Measurements from ENCODE around the gene RABGAP1.
"Not testable (repeated sequence)": the region's sequence is repeated elsewhere in the genome, so short reads cannot be mapped to it uniquely, and the experiment has no call there.

DNA sequence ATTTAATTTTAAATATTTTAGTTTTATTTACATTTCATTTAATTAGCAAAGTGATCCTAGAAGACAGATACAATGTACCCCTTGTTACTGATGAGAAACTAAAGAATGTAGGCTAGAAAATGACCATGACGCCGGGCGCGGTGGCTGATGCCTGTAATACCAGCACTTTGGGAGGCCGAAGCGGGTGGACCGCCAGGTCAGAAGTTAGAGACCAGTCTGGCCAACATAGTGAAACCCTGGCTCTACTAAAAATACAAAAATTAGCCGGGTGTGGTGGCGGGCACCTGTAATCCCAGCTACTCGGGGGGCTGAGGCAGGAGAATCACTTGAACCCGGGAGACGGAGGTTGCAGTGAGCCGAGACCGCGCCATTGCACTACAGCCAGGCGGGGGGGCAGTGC is 34.7 kb upstream of the RABGAP1 start:
- TF ChIP-seq, protein P1, sequence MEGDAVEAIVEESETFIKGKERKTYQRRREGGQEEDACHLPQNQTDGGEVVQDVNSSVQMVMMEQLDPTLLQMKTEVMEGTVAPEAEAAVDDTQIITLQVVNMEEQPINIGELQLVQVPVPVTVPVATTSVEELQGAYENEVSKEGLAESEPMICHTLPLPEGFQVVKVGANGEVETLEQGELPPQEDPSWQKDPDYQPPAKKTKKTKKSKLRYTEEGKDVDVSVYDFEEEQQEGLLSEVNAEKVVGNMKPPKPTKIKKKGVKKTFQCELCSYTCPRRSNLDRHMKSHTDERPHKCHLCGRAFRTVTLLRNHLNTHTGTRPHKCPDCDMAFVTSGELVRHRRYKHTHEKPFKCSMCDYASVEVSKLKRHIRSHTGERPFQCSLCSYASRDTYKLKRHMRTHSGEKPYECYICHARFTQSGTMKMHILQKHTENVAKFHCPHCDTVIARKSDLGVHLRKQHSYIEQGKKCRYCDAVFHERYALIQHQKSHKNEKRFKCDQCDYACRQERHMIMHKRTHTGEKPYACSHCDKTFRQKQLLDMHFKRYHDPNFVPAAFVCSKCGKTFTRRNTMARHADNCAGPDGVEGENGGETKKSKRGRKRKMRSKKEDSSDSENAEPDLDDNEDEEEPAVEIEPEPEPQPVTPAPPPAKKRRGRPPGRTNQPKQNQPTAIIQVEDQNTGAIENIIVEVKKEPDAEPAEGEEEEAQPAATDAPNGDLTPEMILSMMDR (IDR thresholded peaks at IDR 0.05), result not testable (repeated sequence)
- not testable (repeated sequence) for TF ChIP-seq POLR2A (IDR thresholded peaks at IDR 0.05)

Data from testis (tissue), 2 donors.